Left lung (tissue), 10 donors: Measurements from ENCODE around the gene NDC1. TPM values are rescaled to one million over a fixed set of nuclear protein-coding genes. Genes with fewer than 3 reads are reported as not detected.

Source experiments
- ATAC-seq: fragments of 200-7000 bp; cut with Tn5 transposase; one replicate; pipeline ENCODE4 v1.9.1; 2020; ENCODE audit warnings: moderate library complexity
- DNase-seq, 4 donors: peaks; one replicate each; pipeline ENCODE4 v3.0.0-alpha.2; 2013 to 2020
- H3K27ac ChIP-seq, 2 donors: fragments of 200-600 bp; sonication (generic) in 1 of 2; one replicate each; pipeline versions ENCODE4 v1.5.0 to v1.8.0; 2020 to 2021
- H3K27me3 ChIP-seq, 2 donors: fragments of 200-600 bp; sonication (generic) in 1 of 2; one replicate each; pipeline versions ENCODE4 v1.5.0 to v1.8.0; 2020 to 2021
- H3K36me3 ChIP-seq, 2 donors: fragments of 200-600 bp; sonication (generic) in 1 of 2; one replicate each; pipeline versions ENCODE4 v1.5.0 to v1.8.0; 2020 to 2021
- H3K4me1 ChIP-seq, 2 donors: fragments of 200-600 bp; one replicate each; pipeline ENCODE4 v1.8.0; 2021
- H3K4me3 ChIP-seq, 2 donors: fragments of 200-600 bp; sonication (generic) in 1 of 2; one replicate each; pipeline versions ENCODE4 v1.5.0 to v1.8.0; 2020 to 2021; ENCODE audit warnings: mild to moderate bottlenecking in 1 of 2
- H3K9me3 ChIP-seq, 2 donors: fragments of 200-600 bp; sonication (generic) in 1 of 2; one replicate each; pipeline versions ENCODE4 v1.5.0 to v1.8.0; 2020 to 2021
- CTCF ChIP-seq, 2 donors: fragments of 200-600 bp; sonication (generic) in 1 of 2; IDR thresholded peaks; one replicate each; pipeline versions ENCODE4 v1.5.0 to v1.8.0; 2021; ENCODE audit warnings: antibody characterized with exemption in 2 of 2
- intact Hi-C, 2 donors: fragments of 100-400 bp; cut with DNase I; formaldehyde crosslinking; loops; one replicate each; pipeline versions ENCODE4 v1.11.2 to v1.14.2; 2022
- polyA plus RNA-seq, 6 donors: library from polyadenylated mRNA; unstranded; fragments of 120-200 nt; gene quantifications; one replicate each; pipeline ENCODE4 v1.2.1, GENCODE V29; 2013; ENCODE audit not compliant: insufficient read length in 6 of 6
- total RNA-seq, 2 donors: library from RNA; stranded (reverse); fragmentation: NEBNext Ultra II Directional; extraction: Animal tissue kit (Norgen Biotek cat#: 25700); gene quantifications; one replicate each; pipeline ENCODE4 v1.2.1, GENCODE V29; 2021
- donor health status: DM: no; HTN: yes; CAD: no.
- donor health status: DM: no; HTN: no; CAD: no.

Gene NDC1
- total and polyA plus RNA-seq, 8 donors, result 9.1 to 27.4 (median 20.6) TPM

GRCh38 chr1:53728196-53728595 is 109.9 kb downstream of the NDC1 start:
- peaks cover 0 to 11% of the 10 kb centered on the region in 2 donors for H3K27me3 ChIP-seq
- H3K27ac ChIP-seq, result no peak overlapping the region
- DNase-seq (no peak), ATAC-seq (no peak)
- H3K4me1 ChIP-seq, result no peaks in the 10 kb centered on the region
- intact Hi-C loops, result no loop called here
- no peak overlapping the region for H3K4me3 ChIP-seq
- no peaks in the 10 kb centered on the region for H3K9me3 ChIP-seq
- no peaks in the 10 kb centered on the region for H3K36me3 ChIP-seq
- no peak for TF ChIP-seq CTCF (IDR thresholded peaks at IDR 0.05)

GRCh38 chr1:53727461-53728092 is 110.5 kb downstream of the NDC1 start:
- no peak for DNase-seq
- Histone ChIP-seq H3K36me3 (no peaks in the 10 kb centered on the region), H3K27ac (no peak overlapping the region), H3K9me3 (no peaks in the 10 kb centered on the region), H3K27me3 (peaks cover 0 to 7% of the 10 kb centered on the region in 2 donors), H3K4me3 (no peak overlapping the region), H3K4me1 (no peaks in the 10 kb centered on the region)
- TF ChIP-seq CTCF (IDR thresholded peaks at IDR 0.05), result no peak
- intact Hi-C loops, result no loop called here
- ATAC-seq, result no peak

GRCh38 chr1:53726009-53726600 is 112.0 kb downstream of the NDC1 start:
- H3K9me3 ChIP-seq, result no peaks in the 10 kb centered on the region
- no peak for TF ChIP-seq CTCF (IDR thresholded peaks at IDR 0.05)
- ATAC-seq (no peak), DNase-seq (no peak)
- H3K4me3 ChIP-seq, result no peak overlapping the region
- no peaks in the 10 kb centered on the region for H3K4me1 ChIP-seq
- intact Hi-C loops, result no loop called here
- no peak overlapping the region for H3K27ac ChIP-seq
- H3K27me3 ChIP-seq, result peaks cover 0 to 4% of the 10 kb centered on the region in 2 donors
- H3K36me3 ChIP-seq, result no peaks in the 10 kb centered on the region

- H3K4me3 ChIP-seq, result no peak overlapping the region
- ATAC-seq, result no peak
- H3K4me1 ChIP-seq, result no peaks in the 10 kb centered on the region
- no peak for TF ChIP-seq CTCF (IDR thresholded peaks at IDR 0.05)
- no peaks in the 10 kb centered on the region for H3K36me3 ChIP-seq
- H3K27me3 ChIP-seq, result no peaks in the 10 kb centered on the region
- H3K27ac ChIP-seq, result no peak overlapping the region
- intact Hi-C loops, result no loop called here
- no peaks in the 10 kb centered on the region for H3K9me3 ChIP-seq
- DNase-seq, result no peak
These were observed 112.8 kb downstream of the NDC1 start for GRCh38 chr1:53725238-53725689.

- no peak for DNase-seq
- TF ChIP-seq CTCF (IDR thresholded peaks at IDR 0.05), result no peak
- no peak for ATAC-seq
- no peak overlapping the region for H3K4me3 ChIP-seq
- no peaks in the 10 kb centered on the region for H3K27me3 ChIP-seq
- H3K4me1 ChIP-seq, result no peaks in the 10 kb centered on the region
- no peak overlapping the region for H3K27ac ChIP-seq
- H3K36me3 ChIP-seq, result no peaks in the 10 kb centered on the region
- H3K9me3 ChIP-seq, result no peaks in the 10 kb centered on the region
- intact Hi-C loops, result no loop called here
These were observed 116.1 kb downstream of the NDC1 start for GRCh38 chr1:53722025-53722424.
